Stimulated activated CD8-positive, alpha-beta memory T cell treated with anti-CD3 and anti-CD28 coated beads, Interleukin-7, amount 100 ng/mL, for 1 hour (primary cell): ENCODE measurements around the gene GSTM2.
A peak's percentile ranks its signal among the peaks of the same experiment; 100 is the strongest.

Experiments used
- DNase-seq, 2 donors: peaks; one replicate each; pipeline ENCODE4 v3.0.0-alpha.2; 2020; ENCODE audit warnings: low read depth in 2 of 2

The GSTM2 gene

DNA sequence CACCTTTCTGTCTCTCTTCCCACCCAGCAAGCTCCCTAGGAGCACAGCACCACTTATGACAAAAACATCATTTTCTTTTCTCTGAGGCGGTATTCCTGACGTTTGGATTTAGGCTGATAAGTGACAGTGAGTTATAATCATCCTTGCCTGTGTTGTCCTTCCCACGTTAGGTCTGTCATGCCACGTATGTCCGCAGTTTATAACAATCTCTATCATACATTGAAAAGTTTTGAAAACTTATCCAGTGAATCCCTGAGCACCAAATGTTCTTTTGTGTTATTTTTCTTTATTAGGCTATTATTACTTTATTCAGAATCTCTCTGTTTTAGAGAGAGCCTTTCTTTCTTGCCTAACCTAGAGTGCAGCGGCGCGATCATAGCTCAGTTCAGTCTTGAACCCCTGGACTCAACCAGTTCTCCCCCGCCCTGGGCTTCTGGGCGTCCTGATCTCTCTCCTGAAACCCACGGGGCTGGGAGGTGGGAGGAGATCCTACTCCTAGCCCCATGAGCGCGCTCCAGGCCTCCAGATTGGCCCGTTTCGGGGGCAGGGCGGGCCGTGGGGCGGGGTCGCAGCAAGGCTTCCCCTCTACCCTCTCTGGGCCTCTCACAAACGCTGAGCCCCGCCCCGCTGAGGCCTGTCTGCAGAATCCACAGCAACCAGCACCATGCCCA is at the start of gene GSTM2:
Gene GSTM2 (plus strand): TSS at position 606 of the 671 bp plus-strand sequence. CDS start 59 bp downstream, at position 665.
- peak; percentile 29 to 51 for DNase-seq

GRCh38 chr1:109618661-109619575 is 48.9 kb upstream of the GSTM2 start:
- no peak for DNase-seq

- peak; percentile 37 for DNase-seq
These were observed 48.1 kb upstream of the GSTM2 start, which contains the start of the genes AMPD2 and GNAT2 for GRCh38 chr1:109619576-109620400. TSS of gene AMPD2 (plus strand) at chr1:109619837. CDS start at chr1:109621176, 1,339 bp downstream. TSS of gene GNAT2 (minus strand) at chr1:109619616. CDS start at chr1:109612870, 6,746 bp downstream.

DNA sequence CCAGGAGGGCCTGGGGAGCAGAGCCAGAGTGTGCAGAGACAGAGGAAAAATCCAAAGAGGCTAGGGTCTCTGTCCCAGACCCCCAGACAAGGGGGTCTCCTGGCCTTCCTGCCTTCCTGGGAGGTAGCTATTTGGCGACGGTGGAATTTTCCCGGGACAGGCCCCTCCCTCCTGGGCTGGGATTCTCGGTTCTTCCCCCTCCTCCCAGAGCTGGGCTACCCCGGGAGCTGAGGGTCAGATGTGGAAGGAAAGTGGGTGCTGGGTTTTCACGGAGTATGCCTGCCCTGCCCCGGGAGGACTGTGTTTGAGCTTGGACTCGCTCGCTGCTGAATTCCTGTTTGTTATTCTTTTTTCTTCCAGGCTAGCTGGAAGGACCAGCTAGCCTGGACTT is 47.5 kb upstream of the GSTM2 start:
- DNase-seq = no peak

- peak; percentile 86 to 90 for DNase-seq
These were observed 47.0 kb upstream of the GSTM2 start for GRCh38 chr1:109620841-109621286.

- DNase-seq = no peak
These were observed 46.3 kb upstream of the GSTM2 start for GRCh38 chr1:109621379-109622136.

GRCh38 chr1:109622137-109622892 is 45.5 kb upstream of the GSTM2 start:
- DNase-seq = no peak

DNA sequence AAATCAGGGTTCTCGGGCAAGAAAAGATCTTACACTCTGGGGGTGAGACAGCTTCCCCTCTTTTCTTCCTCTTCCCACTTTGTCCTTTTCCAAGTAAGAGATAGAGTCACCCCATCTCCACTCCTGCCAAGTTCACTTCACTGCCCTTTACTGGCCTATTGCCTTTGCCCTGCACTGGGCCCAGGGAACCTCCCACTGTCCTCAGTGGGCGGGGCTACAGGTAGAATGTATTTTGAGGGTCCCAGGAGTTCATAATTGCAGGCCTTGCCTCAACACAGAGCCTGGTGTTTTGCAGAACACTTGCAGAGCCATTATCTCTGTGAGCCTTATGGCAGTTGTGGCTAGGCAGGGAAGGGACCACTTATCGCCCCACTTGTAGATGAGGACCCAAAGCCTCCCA is 45.0 kb upstream of the GSTM2 start:
- no peak for DNase-seq

DNA sequence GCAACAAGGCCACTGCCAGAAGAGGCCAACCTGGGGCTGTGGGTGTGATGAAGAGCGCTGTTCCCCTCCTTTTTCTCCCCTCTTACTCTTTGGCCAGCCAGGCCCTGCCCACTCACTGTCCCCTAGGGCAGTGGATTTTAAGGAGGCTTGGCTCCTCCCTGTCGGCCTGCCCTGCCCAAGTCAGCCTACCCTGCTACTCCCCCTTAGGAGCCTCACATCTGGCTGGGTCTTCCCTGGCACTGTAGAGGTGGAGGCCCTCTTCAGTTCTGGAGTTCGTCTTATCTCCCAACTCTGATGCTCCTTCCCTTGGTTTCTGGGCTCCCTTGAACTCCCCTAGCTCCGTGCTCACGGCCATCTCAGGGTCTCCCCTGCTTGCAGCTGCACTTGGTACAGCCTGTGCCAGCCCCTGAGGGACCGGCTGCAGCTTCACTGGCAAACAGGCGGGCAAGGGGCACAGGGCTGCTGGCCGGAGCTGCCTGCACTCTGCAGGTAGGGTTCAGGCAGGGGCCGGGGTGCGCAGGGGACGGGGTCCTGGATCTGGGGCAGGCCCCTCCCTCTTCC is 44.2 kb upstream of the GSTM2 start:
- no peak for DNase-seq

- DNase-seq = no peak
These were observed 43.5 kb upstream of the GSTM2 start for GRCh38 chr1:109624201-109625010.

DNA sequence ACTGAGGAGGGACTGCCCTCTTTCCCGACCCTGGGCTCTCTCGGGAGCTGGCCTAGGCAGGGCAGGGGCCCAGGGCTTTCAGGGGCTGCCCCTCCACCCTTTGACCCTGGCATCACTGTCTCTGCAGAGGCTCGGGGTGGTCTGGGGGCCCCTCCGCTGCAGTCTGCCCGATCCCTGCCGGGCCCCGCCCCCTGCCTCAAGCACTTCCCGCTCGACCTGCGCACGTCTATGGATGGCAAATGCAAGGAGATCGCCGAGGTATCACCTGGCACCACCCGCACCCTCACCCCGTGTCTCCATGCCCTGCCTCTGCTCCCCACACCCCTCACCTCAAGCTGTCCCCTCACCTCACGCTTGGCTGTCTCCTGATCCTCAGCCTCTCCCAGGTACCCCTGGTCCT is 42.7 kb upstream of the GSTM2 start:
- DNase-seq = no peak

DNA sequence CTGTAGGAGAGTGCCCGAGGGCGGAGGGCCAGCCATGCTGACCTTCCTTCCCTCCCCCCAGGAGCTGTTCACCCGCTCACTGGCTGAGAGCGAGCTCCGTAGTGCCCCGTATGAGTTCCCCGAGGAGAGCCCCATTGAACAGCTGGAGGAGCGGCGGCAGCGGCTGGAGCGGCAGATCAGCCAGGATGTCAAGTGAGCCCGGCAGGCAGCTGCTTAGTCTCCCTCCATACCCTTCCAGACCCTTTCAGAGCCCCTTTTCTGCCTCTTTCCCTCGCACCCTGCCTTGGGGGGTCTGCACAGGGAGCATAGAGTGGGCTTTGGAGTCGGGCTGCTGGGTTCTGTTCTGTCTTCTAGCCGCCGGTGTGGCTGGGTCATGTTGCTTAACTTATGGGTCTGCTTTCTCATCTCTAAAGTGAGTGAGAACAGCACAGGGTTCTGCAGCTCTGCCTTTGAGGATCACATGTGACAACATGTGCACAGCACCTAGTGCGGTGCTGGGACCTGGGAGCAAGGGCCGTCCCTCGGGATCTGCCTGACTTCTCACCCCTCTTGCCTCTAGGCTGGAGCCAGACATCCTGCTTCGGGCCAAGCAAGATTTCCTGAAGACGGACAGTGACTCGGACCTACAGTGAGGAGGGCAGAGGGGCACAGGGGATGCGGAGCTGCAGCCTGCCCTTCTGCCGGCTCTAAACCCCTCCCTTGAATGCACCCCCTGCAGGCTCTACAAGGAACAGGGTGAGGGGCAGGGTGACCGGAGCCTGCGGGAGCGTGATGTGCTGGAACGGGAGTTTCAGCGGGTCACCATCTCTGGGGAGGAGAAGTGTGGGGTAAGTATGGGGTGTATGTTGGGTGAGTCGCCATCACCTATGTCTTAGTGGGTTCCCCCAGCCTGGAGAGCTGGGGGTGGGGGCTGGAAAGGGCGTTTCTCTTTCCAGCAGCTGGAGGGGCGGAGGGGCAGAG is 42.0 kb upstream of the GSTM2 start:
- DNase-seq = no peak

DNA sequence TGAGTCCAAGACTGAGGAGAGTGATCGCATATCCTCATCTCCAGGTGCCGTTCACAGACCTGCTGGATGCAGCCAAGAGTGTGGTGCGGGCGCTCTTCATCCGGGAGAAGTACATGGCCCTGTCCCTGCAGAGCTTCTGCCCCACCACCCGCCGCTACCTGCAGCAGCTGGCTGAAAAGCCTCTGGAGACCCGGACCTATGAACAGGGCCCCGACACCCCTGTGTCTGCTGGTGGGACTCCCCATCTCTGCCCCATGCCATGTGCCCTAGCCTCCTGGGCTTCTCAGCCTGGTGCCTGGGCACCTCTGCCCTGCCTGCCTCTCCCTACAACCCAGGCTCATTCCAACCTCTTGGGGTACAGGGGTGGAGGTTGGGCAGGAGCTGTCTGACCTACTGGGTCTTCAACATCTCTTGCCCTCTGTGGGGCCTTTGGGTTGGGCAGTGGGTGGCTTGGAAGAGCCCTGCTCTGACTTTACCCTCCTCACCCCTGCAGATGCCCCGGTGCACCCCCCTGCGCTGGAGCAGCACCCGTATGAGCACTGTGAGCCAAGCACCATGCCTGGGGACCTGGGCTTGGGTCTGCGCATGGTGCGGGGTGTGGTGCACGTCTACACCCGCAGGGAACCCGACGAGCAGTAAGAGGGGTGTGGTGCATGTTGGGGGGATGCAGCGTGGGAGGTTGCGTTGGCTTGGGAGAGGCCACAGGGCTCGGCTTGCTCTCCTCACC is 41.0 kb upstream of the GSTM2 start:
- DNase-seq = no peak

GRCh38 chr1:109627692-109628399 is 40.0 kb upstream of the GSTM2 start:
- no peak for DNase-seq

GRCh38 chr1:109628540-109629321 is 39.1 kb upstream of the GSTM2 start:
- no peak for DNase-seq
